ENCODE measurements around the gene RIPK3. TPM values are rescaled to one million over a fixed set of nuclear protein-coding genes. Genes with fewer than 3 reads are reported as not detected.
"Not testable (repeated sequence)": the region's sequence is repeated elsewhere in the genome, so short reads cannot be mapped to it uniquely, and the experiment has no call there.

The RIPK3 gene
- total RNA-seq, 2 experiments from 2014 or later = 5.9 to 7.6 TPM

- Mint-ChIP-seq H3K36me3 (ENCODE audit: low read depth) (no peaks in the 10 kb centered on the region), H3K4me3 (no peak overlapping the region), H3K27me3 (ENCODE audit: low read depth) (peaks cover 16% of the 10 kb centered on the region), H3K4me1 (ENCODE audit: low read depth) (peaks cover 21% of the 10 kb centered on the region), H3K27ac (no peak overlapping the region), H3K9me3 (no peaks in the 10 kb centered on the region)
- CTCF ChIA-PET = interaction anchor here (0.9 to 25.1 kb wide), 5 partner anchors 9 to 100 kb away, joined by 3 to 617 read pairs (median 6); partner anchors contain the start of genes CBLN3, CIDEB, KHNYN and LTB4R
- DNase-seq = no peak
- intact Hi-C loops (cut with micrococcal nuclease) = no loop called here
These were observed 10.6 kb downstream of the RIPK3 start for GRCh38 chr14:24329073-24329663.

GRCh38 chr14:24327914-24328313 is 11.9 kb downstream of the RIPK3 start:
- H3K9me3 Mint-ChIP-seq; H3K27ac Mint-ChIP-seq; H3K4me3 Mint-ChIP-seq; H3K36me3 Mint-ChIP-seq (ENCODE audit: low read depth): not testable (repeated sequence)
- Mint-ChIP-seq H3K27me3 (ENCODE audit: low read depth) (peaks cover 10% of the 10 kb centered on the region), H3K4me1 (ENCODE audit: low read depth) (peaks cover 15% of the 10 kb centered on the region)
- intact Hi-C loops (cut with micrococcal nuclease) = loop anchor here (1.0 kb wide), 2 partner anchors 103 to 108 kb away; no protein-coding TSS in a partner anchor
- peak; percentile 49 for DNase-seq
- CTCF ChIA-PET = interaction anchor here (1.5 to 25.1 kb wide), 3 partner anchors 11 to 102 kb away, joined by 3 to 617 read pairs (median 111); partner anchors contain the start of genes CBLN3, CIDEB, KHNYN and LTB4R

- Mint-ChIP-seq H3K27me3 (ENCODE audit: low read depth) (peaks cover 7% of the 10 kb centered on the region), H3K4me3 (no peak overlapping the region), H3K4me1 (ENCODE audit: low read depth) (peaks cover 11% of the 10 kb centered on the region), H3K9me3 (no peaks in the 10 kb centered on the region), H3K36me3 (ENCODE audit: low read depth) (no peaks in the 10 kb centered on the region), H3K27ac (no peak overlapping the region)
- CTCF ChIA-PET = interaction anchor here (1.0 to 25.1 kb wide), 5 partner anchors 9 to 102 kb away, joined by 3 to 617 read pairs (median 5); partner anchors contain the start of genes CBLN3, CIDEB, KHNYN and LTB4R
- DNase-seq = no peak
- intact Hi-C loops (cut with micrococcal nuclease) = loop anchor here (1.0 kb wide), 1 partner anchor 109 kb away; no protein-coding TSS in a partner anchor
These were observed 12.5 kb downstream of the RIPK3 start for GRCh38 chr14:24327303-24327702.

- peaks cover 5% of the 10 kb centered on the region for H3K4me1 Mint-ChIP-seq (ENCODE audit: low read depth)
- DNase-seq = no peak
- peaks cover 3% of the 10 kb centered on the region for H3K27me3 Mint-ChIP-seq (ENCODE audit: low read depth)
- intact Hi-C loops (cut with micrococcal nuclease) = no loop called here
- H3K9me3 Mint-ChIP-seq = no peaks in the 10 kb centered on the region
- no peaks in the 10 kb centered on the region for H3K36me3 Mint-ChIP-seq (ENCODE audit: low read depth)
- no peak overlapping the region for H3K27ac Mint-ChIP-seq
- CTCF ChIA-PET = interaction anchor here (0.9 to 25.1 kb wide), 3 partner anchors 8 to 104 kb away, joined by 3 to 617 read pairs (median 111); partner anchors contain the start of genes CBLN3, CIDEB, KHNYN and LTB4R
- no peak overlapping the region for H3K4me3 Mint-ChIP-seq
These were observed 13.8 kb downstream of the RIPK3 start for GRCh38 chr14:24325963-24326362.

- CTCF ChIA-PET = interaction anchor here (0.6 to 25.1 kb wide), 4 partner anchors 8 to 118 kb away, joined by 3 to 617 read pairs (median 6); partner anchors contain the start of genes CBLN3, CIDEB, KHNYN and SDR39U1
- no peak for DNase-seq
- Mint-ChIP-seq H3K4me1 (ENCODE audit: low read depth) (peaks cover 5% of the 10 kb centered on the region), H3K27ac (no peak overlapping the region), H3K27me3 (ENCODE audit: low read depth) (peaks cover 3% of the 10 kb centered on the region), H3K9me3 (no peaks in the 10 kb centered on the region), H3K4me3 (no peak overlapping the region), H3K36me3 (ENCODE audit: low read depth) (no peaks in the 10 kb centered on the region)
- intact Hi-C loops (cut with micrococcal nuclease) = no loop called here
These were observed 14.7 kb downstream of the RIPK3 start for GRCh38 chr14:24325041-24325530.

DNA sequence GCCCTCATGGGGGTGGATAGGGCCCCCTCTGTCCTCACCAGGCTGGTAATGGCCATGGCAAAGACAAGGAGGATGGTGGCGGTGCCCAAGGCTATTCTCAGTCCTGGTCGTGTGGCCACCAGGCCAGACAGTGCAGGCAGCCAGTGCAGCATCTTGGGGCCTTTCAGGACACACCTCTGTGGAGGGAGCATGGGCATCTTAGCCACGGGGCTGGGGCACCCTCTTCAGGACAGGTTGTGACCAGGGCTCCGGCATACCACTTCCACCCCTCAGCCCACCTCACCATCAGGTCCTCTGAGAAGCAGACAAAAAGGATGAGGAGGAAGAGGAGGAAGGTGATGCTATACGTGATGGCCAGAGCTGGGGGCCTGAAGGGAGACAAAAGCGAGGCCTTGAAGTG is 15.8 kb downstream of the RIPK3 start:
- peaks cover 5% of the 10 kb centered on the region for H3K4me1 Mint-ChIP-seq (ENCODE audit: low read depth)
- no peaks in the 10 kb centered on the region for H3K36me3 Mint-ChIP-seq (ENCODE audit: low read depth)
- H3K27ac Mint-ChIP-seq = no peak overlapping the region
- no peak overlapping the region for H3K4me3 Mint-ChIP-seq
- CTCF ChIA-PET = interaction anchor here (0.5 to 25.1 kb wide), 6 partner anchors 9 to 105 kb away, joined by 3 to 617 read pairs (median 8); partner anchors contain the start of genes CBLN3, CIDEB, KHNYN and LTB4R2
- intact Hi-C loops (cut with micrococcal nuclease) = no loop called here
- no peaks in the 10 kb centered on the region for H3K9me3 Mint-ChIP-seq
- no peak for DNase-seq
- H3K27me3 Mint-ChIP-seq (ENCODE audit: low read depth) = peaks cover 3% of the 10 kb centered on the region

- no peak overlapping the region for H3K4me3 Mint-ChIP-seq
- intact Hi-C loops (cut with micrococcal nuclease) = no loop called here
- DNase-seq = no peak
- peaks cover 5% of the 10 kb centered on the region for H3K4me1 Mint-ChIP-seq (ENCODE audit: low read depth)
- H3K36me3 Mint-ChIP-seq (ENCODE audit: low read depth) = no peaks in the 10 kb centered on the region
- H3K27ac Mint-ChIP-seq = no peak overlapping the region
- no peaks in the 10 kb centered on the region for H3K9me3 Mint-ChIP-seq
- H3K27me3 Mint-ChIP-seq (ENCODE audit: low read depth) = peaks cover 3% of the 10 kb centered on the region
- CTCF ChIA-PET = interaction anchor here (0.6 to 25.1 kb wide), 6 partner anchors 10 to 106 kb away, joined by 3 to 617 read pairs (median 9); partner anchors contain the start of genes CBLN3, CIDEB, KHNYN and LTB4R2
These were observed 16.4 kb downstream of the RIPK3 start for GRCh38 chr14:24323341-24323740.

GRCh38 chr14:24322672-24323071 is 17.1 kb downstream of the RIPK3 start:
- CTCF ChIA-PET = interaction anchor here (0.5 to 25.1 kb wide), 6 partner anchors 10 to 181 kb away, joined by 3 to 617 read pairs (median 9); partner anchors contain the start of genes CBLN3, CIDEB, EMC9 and KHNYN
- DNase-seq = no peak
- Mint-ChIP-seq H3K27ac (no peak overlapping the region), H3K27me3 (ENCODE audit: low read depth) (peaks cover 3% of the 10 kb centered on the region), H3K9me3 (no peaks in the 10 kb centered on the region), H3K4me1 (ENCODE audit: low read depth) (peaks cover 8% of the 10 kb centered on the region), H3K4me3 (no peak overlapping the region), H3K36me3 (ENCODE audit: low read depth) (no peaks in the 10 kb centered on the region)
- intact Hi-C loops (cut with micrococcal nuclease) = no loop called here

DNA sequence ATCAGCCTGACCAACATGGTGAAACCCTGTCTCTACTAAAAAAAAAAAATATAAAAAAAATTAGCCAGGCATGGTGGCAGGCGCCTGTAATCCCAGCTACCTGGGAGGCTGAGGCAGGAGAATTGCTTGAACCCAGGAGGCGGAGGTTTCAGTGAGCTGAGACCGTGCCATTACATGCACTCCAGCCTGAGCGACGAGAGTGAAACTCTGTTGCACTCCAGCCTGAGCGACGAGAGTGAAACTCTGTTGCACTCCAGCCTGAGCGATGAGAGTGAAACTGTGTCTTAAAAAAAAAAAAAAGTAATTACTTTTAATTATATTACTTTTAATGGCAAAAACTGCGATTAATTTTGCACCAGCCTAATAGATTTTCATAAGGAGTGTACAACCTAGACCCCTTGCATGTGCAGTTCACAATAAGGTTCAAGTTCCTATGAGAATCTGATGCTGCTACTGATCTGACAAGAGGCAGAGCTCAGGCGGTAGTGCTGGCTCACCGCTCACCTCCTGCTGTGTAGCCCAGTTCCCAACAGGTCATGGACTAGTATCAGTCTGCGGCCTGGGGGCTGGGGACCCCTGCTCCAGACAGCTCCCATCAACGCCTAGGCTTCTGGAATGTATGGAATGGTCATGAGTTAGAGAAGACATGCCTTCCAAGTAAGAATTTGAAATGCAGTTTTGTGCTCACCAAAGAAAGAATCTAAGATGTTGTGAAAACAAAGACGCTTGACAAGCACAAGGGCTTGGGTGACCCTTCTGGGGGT is 18.4 kb downstream of the RIPK3 start:
- intact Hi-C loops (cut with micrococcal nuclease) = no loop called here
- Mint-ChIP-seq H3K9me3 (no peaks in the 10 kb centered on the region), H3K27ac (no peak overlapping the region), H3K4me3 (no peak overlapping the region), H3K36me3 (ENCODE audit: low read depth) (no peaks in the 10 kb centered on the region), H3K27me3 (ENCODE audit: low read depth) (peaks cover 3% of the 10 kb centered on the region), H3K4me1 (ENCODE audit: low read depth) (peaks cover 15% of the 10 kb centered on the region)
- CTCF ChIA-PET = interaction anchor here (1.2 to 25.1 kb wide), 3 partner anchors 12 to 108 kb away, joined by 4 to 617 read pairs (median 49); partner anchors contain the start of genes CBLN3, CIDEB, KHNYN and LTB4R2
- DNase-seq = no peak

GRCh38 chr14:24317141-24317928 is 22.5 kb downstream of the RIPK3 start:
- intact Hi-C loops (cut with micrococcal nuclease) = no loop called here
- Mint-ChIP-seq H3K4me1 (ENCODE audit: low read depth) (peaks cover 45% of the 10 kb centered on the region), H3K9me3 (no peaks in the 10 kb centered on the region), H3K27ac (no peak overlapping the region), H3K27me3 (ENCODE audit: low read depth) (no peaks in the 10 kb centered on the region), H3K36me3 (ENCODE audit: low read depth) (peaks cover 7% of the 10 kb centered on the region), H3K4me3 (no peak overlapping the region)
- CTCF ChIA-PET = interaction anchor here (1.0 to 25.1 kb wide), 8 partner anchors 9 to 112 kb away, joined by 3 to 617 read pairs (median 4); partner anchors contain the start of genes CBLN3, CIDEB, KHNYN and LTB4R2
- no peak for DNase-seq

DNA sequence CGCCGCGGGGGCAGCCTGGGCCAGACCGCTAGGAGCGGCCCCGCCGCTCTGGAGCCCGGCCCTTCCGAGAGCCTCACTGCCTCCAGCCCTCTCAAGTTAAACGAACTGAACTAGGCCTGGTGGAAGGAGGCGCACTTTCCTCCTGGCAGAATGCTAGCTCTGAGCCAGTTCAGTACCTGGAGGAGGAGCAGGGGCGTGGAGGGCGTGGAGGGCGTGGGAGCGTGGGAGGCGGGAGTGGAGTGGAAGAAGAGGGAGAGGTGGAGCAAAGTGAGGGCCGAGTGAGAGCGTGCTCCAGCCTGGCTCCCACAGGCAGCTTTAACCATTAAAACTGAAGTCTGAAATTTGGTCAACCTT is 23.2 kb downstream of the RIPK3 start:
- no peak overlapping the region for H3K27ac Mint-ChIP-seq
- no peak for DNase-seq
- H3K27me3 Mint-ChIP-seq (ENCODE audit: low read depth) = no peaks in the 10 kb centered on the region
- H3K4me1 Mint-ChIP-seq (ENCODE audit: low read depth) = peaks cover 52% of the 10 kb centered on the region
- H3K9me3 Mint-ChIP-seq = no peaks in the 10 kb centered on the region
- peaks cover 7% of the 10 kb centered on the region for H3K36me3 Mint-ChIP-seq (ENCODE audit: low read depth)
- CTCF ChIA-PET = interaction anchor here (1.0 to 1.3 kb wide), 3 partner anchors 17 to 120 kb away, joined by 3 to 4 read pairs (median 3); partner anchors contain the start of gene TINF2
- no peak overlapping the region for H3K4me3 Mint-ChIP-seq
- intact Hi-C loops (cut with micrococcal nuclease) = no loop called here
